Smooth muscle cell of trachea (primary cell): ENCODE measurements around the gene KLLN. TPM values are rescaled to one million over a fixed set of nuclear protein-coding genes. Genes with fewer than 3 reads are reported as not detected.

Experiments used
- total RNA-seq: library from RNA; depleted of rRNA; stranded (reverse); fragments of >200 nt; gene quantifications from 2 replicates; pipeline ENCODE4 v1.2.1, GENCODE V29; 2014

KLLN gene, protein sequence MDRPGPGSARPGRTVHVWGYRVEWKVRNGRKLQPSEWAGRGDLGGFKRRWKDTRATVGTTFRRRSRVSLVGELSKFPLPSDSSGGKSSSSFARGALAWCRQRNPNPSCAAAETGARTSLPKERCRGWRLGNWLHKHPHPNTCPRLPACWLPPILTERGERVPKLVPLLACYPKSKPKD
- total RNA-seq: 0.73 and 1.2 TPM in 2 replicates

DNA sequence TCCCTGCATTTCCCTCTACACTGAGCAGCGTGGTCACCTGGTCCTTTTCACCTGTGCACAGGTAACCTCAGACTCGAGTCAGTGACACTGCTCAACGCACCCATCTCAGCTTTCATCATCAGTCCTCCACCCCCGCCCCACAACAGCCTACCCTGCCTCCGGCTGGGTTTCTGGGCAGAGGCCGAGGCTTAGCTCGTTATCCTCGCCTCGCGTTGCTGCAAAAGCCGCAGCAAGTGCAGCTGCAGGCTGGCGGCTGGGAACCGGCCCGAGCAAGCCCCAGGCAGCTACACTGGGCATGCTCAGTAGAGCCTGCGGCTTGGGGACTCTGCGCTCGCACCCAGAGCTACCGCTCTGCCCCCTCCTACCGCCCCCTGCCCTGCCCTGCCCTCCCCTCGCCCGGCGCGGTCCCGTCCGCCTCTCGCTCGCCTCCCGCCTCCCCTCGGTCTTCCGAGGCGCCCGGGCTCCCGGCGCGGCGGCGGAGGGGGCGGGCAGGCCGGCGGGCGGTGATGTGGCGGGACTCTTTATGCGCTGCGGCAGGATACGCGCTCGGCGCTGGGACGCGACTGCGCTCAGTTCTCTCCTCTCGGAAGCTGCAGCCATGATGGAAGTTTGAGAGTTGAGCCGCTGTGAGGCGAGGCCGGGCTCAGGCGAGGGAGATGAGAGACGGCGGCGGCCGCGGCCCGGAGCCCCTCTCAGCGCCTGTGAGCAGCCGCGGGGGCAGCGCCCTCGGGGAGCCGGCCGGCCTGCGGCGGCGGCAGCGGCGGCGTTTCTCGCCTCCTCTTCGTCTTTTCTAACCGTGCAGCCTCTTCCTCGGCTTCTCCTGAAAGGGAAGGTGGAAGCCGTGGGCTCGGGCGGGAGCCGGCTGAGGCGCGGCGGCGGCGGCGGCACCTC lies at the start of gene KLLN, which contains the start of gene PTEN:
TSS of gene KLLN (minus strand) at position 481 of the 891 bp plus-strand sequence. CDS start 1,046 bp downstream, outside the sequence.
TSS of gene PTEN (plus strand) at position 573 of the 891 bp plus-strand sequence. CDS start 845 bp downstream, outside the sequence.

DNA sequence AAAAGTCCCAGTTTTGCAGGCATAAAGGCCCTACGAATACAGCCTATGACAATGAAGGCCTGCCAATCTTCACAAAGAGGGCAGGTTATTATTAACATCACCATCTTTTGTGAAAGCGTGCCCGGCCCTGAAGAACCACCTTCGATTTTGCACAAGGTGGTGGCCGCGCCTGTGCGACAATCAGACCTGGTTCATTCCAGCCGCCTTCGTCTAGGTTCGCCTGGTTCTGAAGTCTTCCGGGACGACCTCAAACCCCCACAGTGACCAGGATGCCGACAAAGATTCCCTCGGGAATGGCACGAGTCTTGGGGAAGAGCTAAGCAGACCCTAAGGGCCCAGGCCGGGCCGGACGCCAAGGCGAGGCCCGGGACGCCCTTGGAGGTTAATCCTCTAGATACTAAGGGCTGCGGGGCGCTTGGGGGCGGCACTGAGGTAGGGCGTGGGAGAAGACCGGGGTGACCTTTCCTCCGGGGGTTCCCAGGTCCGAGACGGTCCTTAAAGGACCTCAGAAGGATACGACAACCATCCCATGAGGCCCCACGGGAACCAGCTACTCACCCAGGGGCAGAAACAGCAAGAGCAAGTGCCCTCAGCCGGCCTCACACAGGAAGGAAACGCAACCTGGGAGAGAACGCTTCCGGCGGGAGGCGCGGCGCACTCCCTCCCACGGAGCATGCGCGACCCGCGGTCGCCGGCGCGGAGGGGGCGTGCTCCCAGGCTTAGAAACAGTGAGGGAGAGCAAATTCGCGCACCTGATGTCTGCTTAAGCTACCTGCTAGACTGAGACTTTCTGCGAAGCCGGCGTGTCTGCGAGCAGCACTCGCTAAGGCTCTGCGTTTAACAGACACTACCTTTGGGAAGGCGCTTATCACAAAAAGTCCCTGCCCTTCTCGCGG lies 45.5 kb downstream of the KLLN start, which contains the start of gene ATAD1:
TSS of gene ATAD1 (minus strand) at position 618 of the 896 bp plus-strand sequence. CDS start 3,627 bp downstream, outside the sequence.

Other genes with a start within 250 kb of the KLLN start
- 114 and 149 TPM in 2 replicates for gene PAPSS2, start 203.7 kb downstream of the KLLN start, total RNA-seq
- gene ATAD1, start 45.3 kb downstream of the KLLN start, total RNA-seq: 27.3 and 47.4 TPM in 2 replicates
- 185 and 190 TPM in 2 replicates for gene PTEN, start 92 bp upstream of the KLLN start, total RNA-seq